KMS-11 (cell line): ENCODE data around the gene TRIM16.
"Not testable (repeated sequence)": the region's sequence is repeated elsewhere in the genome, so short reads cannot be mapped to it uniquely, and the experiment has no call there.

ENCODE experiments used
- H2AFZ ChIP-seq: fragments of 200-600 bp; sonication (generic); 2 replicates; pipeline ENCODE4 v1.6.1; 2016; ENCODE audit warnings: antibody characterized with exemption, mixed run types, low read depth
- H3K27ac ChIP-seq: fragments of 200-600 bp; sonication (generic); 2 replicates; pipeline ENCODE4 v1.6.1; 2016; ENCODE audit warnings: mild to moderate bottlenecking, mixed run types
- H3K27me3 ChIP-seq: fragments of 200-600 bp; sonication (generic); 2 replicates; pipeline ENCODE4 v1.6.1; 2017; ENCODE audit warnings: mild to moderate bottlenecking, low read depth, mixed run types, moderate library complexity; ENCODE audit not compliant: insufficient read depth
- H3K36me3 ChIP-seq: fragments of 200-600 bp; sonication (generic); 2 replicates; pipeline ENCODE4 v1.6.1; 2017; ENCODE audit warnings: mild to moderate bottlenecking, mixed run types; ENCODE audit not compliant: insufficient read depth
- H3K4me1 ChIP-seq: fragments of 200-600 bp; sonication (generic); 2 replicates; pipeline ENCODE4 v1.6.1; 2016; ENCODE audit warnings: mild to moderate bottlenecking, low read depth, mixed run types; ENCODE audit not compliant: poor library complexity, severe bottlenecking
- H3K4me2 ChIP-seq: fragments of 200-600 bp; sonication (generic); 2 replicates; pipeline ENCODE4 v1.7.0; 2016; ENCODE audit warnings: mild to moderate bottlenecking, mixed run types
- H3K4me3 ChIP-seq: fragments of 200-600 bp; sonication (generic); IDR thresholded peaks from 2 replicates; pipeline ENCODE4 v1.6.1; 2017; ENCODE audit warnings: low read depth, low read length, mixed read lengths; ENCODE audit not compliant: insufficient read depth
- H3K79me2 ChIP-seq: fragments of 200-600 bp; sonication (generic); 2 replicates; pipeline ENCODE4 v1.6.1; 2016; ENCODE audit warnings: low read depth, mixed run types; ENCODE audit not compliant: insufficient read depth
- H3K9ac ChIP-seq: fragments of 200-600 bp; sonication (generic); 2 replicates; pipeline ENCODE4 v1.6.1; 2016; ENCODE audit warnings: mild to moderate bottlenecking, mixed run types
- H4K20me1 ChIP-seq: fragments of 200-600 bp; sonication (generic); 2 replicates; pipeline ENCODE4 v1.6.1; 2016; ENCODE audit warnings: mild to moderate bottlenecking, mixed run types; ENCODE audit not compliant: insufficient read depth

The TRIM16 gene

DNA sequence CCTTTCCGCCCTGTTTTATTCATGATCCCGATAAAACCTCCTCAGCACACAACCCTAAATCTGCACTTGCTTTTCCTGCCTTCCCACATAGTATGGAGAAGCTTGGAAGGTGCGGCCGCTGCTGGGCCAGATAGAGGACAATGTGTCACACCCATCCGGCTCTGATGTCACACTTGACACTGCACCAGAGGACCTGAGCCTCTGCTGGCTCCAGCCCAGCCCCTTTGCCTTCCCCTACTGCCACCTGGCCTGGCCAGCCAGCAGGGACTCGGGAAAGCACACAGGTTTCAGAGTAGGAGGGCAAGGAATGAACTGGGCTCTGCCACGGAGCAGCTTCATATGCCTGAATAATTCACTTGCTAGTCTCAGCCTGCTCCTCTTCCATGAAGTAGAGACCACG is 62.0 kb downstream of the TRIM16 start:
- H3K9ac ChIP-seq, H2AFZ ChIP-seq, H3K4me3 ChIP-seq, H3K36me3 ChIP-seq, H3K4me1 ChIP-seq, H3K27me3 ChIP-seq, H3K79me2 ChIP-seq, H4K20me1 ChIP-seq, H3K27ac ChIP-seq, H3K4me2 ChIP-seq: not testable (repeated sequence)

DNA sequence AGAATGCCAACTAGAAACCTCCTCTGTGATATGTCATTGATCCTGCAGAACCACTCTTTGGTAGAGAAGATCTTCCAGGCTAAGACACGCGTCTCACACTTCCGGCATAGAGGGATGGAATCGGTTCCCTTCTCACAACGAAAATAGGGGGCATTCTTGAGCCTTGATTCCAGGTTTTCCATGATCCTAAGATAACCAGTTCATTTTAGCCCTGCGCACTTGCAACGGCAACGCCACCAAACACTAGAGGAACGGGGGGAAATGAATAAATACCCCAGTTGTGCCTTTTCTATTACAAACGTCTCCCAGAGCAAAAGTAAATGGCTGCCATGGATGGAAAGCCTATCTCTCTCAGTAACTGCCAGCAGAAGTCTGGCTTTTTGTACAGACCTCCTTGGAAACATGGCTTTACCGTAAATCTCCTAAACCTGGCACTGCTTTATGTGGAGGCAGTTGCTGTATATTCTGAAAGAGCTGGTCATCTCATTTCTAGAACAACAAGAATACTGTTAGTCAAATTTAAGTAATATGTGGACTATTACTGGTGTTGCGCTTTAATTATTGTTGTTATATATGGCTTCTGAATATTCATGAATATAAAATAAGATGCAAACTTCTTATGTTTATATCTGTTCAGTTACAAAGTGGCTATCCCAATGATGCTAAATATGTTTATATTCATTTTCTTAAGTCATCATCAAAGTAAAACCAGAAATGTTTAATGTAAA is 64.6 kb downstream of the TRIM16 start, which contains the start of gene FBXW10B:
Gene FBXW10B, minus strand, starts transcription at position 374 of the 728 bp plus-strand sequence. Its CDS starts 192 bp downstream, at position 182.
- H3K4me3 ChIP-seq, H3K4me2 ChIP-seq: not testable (repeated sequence)

DNA sequence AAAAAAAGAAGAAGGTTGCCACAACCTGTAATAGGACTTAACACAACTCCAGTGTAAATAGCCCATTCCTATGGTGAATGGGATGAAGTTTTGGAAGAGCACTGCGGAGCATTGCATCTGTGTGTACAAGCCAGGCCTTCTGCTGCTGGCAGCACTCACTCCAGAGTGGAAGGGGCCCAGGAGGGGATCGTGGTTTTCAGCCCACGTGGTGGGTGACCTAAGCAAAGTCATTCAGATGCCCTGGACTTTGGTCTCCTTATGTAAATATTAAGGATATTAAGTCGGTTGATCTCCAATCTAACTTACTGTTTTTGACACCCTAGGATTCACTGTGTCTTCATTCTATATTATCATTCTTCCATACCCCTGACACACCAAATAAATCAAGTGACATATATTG is 67.3 kb downstream of the TRIM16 start:
- H3K9ac ChIP-seq, H3K79me2 ChIP-seq, H2AFZ ChIP-seq, H3K27ac ChIP-seq, H3K4me3 ChIP-seq, H3K4me2 ChIP-seq, H4K20me1 ChIP-seq, H3K4me1 ChIP-seq, H3K36me3 ChIP-seq, H3K27me3 ChIP-seq: not testable (repeated sequence)

More for the DNA sequence above, 64.6 kb downstream of the TRIM16 start, which contains the start of gene FBXW10B:
- not testable (repeated sequence) for H2AFZ ChIP-seq, H3K9ac ChIP-seq, H3K36me3 ChIP-seq, H3K27ac ChIP-seq, H3K27me3 ChIP-seq, H3K79me2 ChIP-seq, H4K20me1 ChIP-seq, H3K4me1 ChIP-seq

DNA sequence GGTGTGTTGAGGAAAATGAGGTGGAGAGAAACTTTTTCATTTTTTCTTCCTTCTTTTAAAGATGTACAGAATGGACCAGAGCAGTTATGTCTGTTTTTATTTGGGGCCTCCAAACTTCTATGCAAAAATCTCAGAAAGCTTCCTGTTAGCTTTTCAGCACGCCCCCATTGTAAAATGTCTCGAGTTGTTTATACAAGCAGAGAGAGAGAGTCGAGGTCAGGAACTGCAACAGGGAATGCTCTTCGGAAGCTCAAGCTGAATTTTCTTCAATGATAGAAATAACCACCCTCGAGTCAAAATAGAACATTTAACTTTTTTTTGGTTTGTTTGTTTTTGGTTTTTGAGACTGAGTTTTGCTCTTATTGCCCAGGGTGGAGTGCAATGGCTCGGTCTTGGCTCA is 68.3 kb downstream of the TRIM16 start:
- H3K4me3 ChIP-seq, H3K9ac ChIP-seq, H3K36me3 ChIP-seq, H2AFZ ChIP-seq, H3K27ac ChIP-seq, H3K27me3 ChIP-seq, H3K79me2 ChIP-seq, H4K20me1 ChIP-seq, H3K4me1 ChIP-seq, H3K4me2 ChIP-seq: not testable (repeated sequence)

DNA sequence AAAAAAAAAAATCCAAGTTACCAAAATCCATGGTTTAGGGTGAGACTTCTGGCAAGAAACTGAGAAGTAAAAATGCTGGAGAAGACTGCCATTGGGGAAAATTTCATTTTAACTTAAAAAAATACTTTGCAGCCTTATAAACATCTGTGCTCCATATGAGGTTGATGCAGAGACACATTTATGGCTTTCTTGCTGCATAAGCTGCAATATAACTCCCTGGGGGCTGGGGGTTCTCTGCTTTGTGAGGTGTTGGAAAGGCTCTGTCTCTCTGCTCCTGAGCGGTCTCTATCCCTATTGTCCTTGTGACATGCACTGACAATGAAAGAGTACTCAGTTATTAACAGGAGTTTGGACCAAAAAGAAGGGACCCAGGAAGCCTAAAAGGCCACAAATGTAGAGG is 71.0 kb downstream of the TRIM16 start:
- H3K27ac ChIP-seq, H2AFZ ChIP-seq, H3K4me3 ChIP-seq, H3K27me3 ChIP-seq, H3K79me2 ChIP-seq, H4K20me1 ChIP-seq, H3K9ac ChIP-seq, H3K36me3 ChIP-seq, H3K4me1 ChIP-seq, H3K4me2 ChIP-seq: not testable (repeated sequence)

DNA sequence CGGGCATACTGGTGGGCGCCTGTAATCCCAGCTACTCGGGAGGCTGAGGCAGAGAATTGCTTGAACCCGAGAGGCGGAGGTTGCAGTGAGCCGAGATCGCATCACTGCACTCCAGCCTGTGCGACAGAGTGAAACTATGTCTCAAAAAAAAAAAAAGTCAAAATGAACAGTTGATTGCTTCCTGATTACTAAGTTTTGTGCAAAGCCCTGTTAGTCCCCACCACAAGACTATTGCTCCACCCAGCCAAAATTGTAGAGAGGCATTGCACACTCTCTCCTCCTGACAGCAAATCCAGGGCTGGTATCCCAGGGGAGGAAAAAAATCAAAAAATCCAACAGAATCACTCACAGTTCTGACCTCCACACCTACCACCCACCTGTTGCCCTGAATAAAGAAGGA is 91.2 kb downstream of the TRIM16 start:
- H3K4me3 ChIP-seq, H2AFZ ChIP-seq, H3K4me1 ChIP-seq, H3K9ac ChIP-seq, H4K20me1 ChIP-seq, H3K36me3 ChIP-seq, H3K79me2 ChIP-seq, H3K4me2 ChIP-seq, H3K27me3 ChIP-seq, H3K27ac ChIP-seq: not testable (repeated sequence)

DNA sequence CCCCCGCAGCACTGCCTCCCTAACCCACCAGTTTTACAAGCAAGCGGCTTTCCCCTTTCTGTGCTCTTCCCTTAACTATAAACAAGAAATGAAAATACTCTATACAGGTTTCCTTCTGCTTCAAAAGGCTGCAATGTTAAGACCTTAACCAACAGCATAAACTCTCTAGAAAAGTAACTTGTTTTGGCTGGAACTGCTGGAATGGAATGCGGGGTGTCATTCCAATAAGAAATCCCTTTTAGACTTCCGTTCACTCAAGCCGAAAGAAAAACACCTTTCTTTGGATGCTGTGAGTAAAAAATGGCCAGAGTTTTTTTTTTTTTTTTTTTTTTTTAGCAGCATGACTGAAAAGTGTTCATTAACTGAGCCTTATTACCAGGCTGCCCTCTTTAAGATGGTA is 92.1 kb downstream of the TRIM16 start:
- H3K79me2 ChIP-seq, H2AFZ ChIP-seq, H3K27me3 ChIP-seq, H4K20me1 ChIP-seq, H3K4me2 ChIP-seq, H3K4me3 ChIP-seq, H3K36me3 ChIP-seq, H3K27ac ChIP-seq, H3K9ac ChIP-seq, H3K4me1 ChIP-seq: not testable (repeated sequence)

DNA sequence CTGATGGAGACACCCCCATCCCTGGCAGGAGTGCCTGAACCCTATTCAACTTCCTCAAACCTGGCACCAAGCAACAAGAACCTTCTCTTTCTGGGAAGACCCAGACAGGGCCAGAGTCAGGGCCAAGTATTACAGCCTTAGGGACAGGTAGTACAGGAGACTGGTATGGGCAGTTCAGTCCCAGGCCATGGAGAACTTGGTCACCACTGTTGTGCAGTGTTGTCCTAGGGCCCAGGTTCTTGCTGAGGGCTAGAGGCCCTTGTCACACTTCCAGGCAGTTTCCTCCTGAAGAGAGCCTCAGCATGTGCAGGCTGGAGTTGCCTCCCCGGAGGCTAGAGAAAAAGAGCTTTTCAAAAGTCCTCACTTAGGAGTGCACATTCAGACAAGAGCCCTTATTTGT is 93.3 kb downstream of the TRIM16 start:
- H3K4me3 ChIP-seq, H3K4me1 ChIP-seq, H4K20me1 ChIP-seq, H3K9ac ChIP-seq, H3K36me3 ChIP-seq, H2AFZ ChIP-seq, H3K27ac ChIP-seq, H3K79me2 ChIP-seq, H3K27me3 ChIP-seq, H3K4me2 ChIP-seq: not testable (repeated sequence)

DNA sequence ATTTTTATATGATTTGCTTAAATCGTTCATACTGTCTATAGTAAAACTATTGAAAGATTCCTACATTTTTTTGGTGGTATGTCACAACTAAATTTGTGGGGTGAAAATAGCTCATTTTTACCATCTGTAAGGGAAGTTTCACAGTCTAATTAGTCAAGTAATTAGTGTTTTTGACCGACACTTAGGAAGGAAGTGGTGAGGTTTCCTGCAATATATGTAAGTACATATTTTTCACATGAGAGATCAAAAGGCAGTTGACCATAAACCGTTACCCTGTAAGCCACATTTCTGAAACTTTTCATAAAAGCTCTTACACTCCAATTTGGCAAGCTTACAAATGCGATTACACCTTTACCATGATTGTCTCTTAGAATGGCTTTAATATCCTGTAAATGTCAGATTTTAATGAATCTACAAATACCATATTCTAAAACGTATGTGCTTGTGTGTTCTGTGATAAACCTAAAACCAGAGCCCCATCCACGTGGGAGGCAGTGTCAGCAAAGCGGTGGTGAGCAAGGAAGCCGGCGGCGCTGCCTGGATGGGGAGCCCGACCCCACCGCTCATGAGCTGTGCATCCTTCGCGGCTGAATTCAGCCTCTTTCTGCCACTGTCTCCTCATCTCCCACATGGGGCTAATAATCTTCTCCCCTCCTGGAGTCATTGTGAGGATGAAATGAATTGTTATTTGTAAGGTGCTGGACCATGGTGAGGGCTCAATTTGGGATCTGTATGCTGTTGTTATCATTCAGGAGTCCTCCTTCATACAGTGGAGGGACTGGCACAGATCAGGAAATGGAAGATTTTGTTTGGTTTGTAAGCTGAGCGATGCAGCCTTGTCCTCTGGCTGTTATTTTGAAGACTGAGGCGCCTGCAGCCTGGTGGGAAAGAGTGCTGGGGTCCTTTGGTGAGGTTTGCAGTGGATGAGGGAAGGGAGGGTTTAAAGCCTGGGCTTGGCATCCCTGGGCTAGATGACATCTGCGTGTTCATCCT is 94.3 kb downstream of the TRIM16 start:
- H3K4me3 ChIP-seq, H2AFZ ChIP-seq, H3K27ac ChIP-seq, H3K4me2 ChIP-seq, H3K9ac ChIP-seq, H3K36me3 ChIP-seq, H4K20me1 ChIP-seq, H3K4me1 ChIP-seq, H3K79me2 ChIP-seq, H3K27me3 ChIP-seq: not testable (repeated sequence)

DNA sequence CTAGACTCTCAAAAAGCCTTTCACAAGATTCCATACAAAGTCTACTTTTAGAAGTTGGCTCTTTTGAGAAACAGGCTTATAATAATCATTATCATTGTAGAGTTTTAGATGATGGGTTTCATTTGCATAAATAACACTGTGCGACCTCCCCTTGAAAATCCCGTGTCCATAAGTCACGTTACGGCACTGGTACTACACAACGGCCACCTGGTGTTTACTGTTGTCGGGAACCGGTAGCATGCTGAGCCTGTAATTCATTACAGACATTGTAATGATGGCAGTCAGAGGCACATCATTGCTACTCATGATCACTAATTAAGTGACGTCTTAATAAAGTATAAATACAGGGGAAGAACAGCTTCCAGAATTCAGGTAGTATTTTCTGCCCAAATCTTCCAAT is 96.1 kb downstream of the TRIM16 start:
- not testable (repeated sequence) for H2AFZ ChIP-seq, H3K9ac ChIP-seq, H3K79me2 ChIP-seq, H3K27ac ChIP-seq, H3K27me3 ChIP-seq, H4K20me1 ChIP-seq, H3K4me2 ChIP-seq, H3K36me3 ChIP-seq, H3K4me3 ChIP-seq, H3K4me1 ChIP-seq
